GM10248 (cell line): ENCODE data around the gene FAM3A.

ENCODE experiments used
- CTCF ChIA-PET: fragments of 300-600 bp; sonication (Branson Sonifier 250); formaldehyde crosslinking; extraction: SDS; loops from one replicate; lab custom pipeline; 2021; ENCODE audit warnings: antibody characterized with exemption; lab: Yijun Ruan, JAX
- POLR2A ChIA-PET: fragments of 350-650 bp; sonication (Branson Sonifier 250); formaldehyde crosslinking; extraction: SDS; loops from one replicate; lab custom pipeline; 2020; ENCODE audit warnings: antibody characterized with exemption; lab: Yijun Ruan, JAX
- DNase-seq: peaks from one replicate; pipeline ENCODE4 v3.0.0; 2012; ENCODE audit errors: extremely low spot score
- TF ChIP-seq, protein P1 (sequence below): IDR thresholded peaks from 2 replicates; pipeline ENCODE4 v1.5.1; 2012; ENCODE audit warnings: mild to moderate bottlenecking, low read depth; ENCODE audit errors: extremely low read depth, missing control alignments, control extremely low read depth

FAM3A gene

DNA sequence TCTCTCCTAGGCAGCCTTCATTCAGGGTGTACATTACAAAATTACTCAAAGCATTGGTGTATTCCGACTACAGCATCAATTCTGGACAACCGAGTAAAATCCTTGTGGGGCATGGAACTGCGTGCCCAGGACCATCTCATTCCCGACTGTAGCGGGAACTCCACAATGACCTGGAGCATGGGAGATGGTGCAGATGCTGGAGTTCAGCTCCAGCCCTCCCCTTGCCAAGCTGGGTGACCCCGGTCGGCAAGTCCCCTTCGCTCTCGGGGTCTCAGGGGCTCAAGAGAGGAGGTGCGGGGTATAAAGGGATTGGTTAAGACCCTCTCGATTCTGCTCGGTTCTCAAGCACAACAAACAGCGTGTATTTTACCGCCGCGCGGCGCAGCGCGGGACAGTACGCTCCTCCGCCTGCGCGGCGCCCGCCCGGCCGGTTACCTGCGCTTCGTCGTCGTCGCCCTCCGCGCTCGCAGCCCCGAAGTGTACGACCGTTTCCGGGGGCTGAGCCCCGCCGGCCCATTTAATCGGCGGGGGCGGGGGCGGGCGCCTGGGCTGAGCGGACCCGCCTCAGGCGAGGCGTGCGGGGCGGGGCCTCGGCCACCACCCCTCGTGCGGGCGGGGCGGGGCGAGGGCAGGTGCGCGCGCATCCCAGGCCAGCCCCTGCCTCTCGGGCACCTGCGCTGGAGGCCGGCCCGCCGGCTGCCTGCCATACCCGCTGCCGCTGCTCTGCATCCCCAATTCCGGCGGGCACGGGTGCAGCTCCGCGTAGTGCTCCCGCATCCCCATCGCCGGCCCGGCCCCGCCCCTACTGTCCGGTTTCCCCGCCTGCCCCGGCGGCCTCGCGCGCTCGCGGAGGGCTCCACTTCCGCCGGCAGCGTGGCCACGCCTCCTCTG lies 30.6 kb upstream of the FAM3A start, which contains the start of gene G6PD:
G6PD (minus strand) TSS at position 493 of the 891 bp plus-strand sequence. CDS start 691 bp downstream, outside the sequence.
- POLR2A ChIA-PET: no interaction called here
- TF ChIP-seq, protein P1, sequence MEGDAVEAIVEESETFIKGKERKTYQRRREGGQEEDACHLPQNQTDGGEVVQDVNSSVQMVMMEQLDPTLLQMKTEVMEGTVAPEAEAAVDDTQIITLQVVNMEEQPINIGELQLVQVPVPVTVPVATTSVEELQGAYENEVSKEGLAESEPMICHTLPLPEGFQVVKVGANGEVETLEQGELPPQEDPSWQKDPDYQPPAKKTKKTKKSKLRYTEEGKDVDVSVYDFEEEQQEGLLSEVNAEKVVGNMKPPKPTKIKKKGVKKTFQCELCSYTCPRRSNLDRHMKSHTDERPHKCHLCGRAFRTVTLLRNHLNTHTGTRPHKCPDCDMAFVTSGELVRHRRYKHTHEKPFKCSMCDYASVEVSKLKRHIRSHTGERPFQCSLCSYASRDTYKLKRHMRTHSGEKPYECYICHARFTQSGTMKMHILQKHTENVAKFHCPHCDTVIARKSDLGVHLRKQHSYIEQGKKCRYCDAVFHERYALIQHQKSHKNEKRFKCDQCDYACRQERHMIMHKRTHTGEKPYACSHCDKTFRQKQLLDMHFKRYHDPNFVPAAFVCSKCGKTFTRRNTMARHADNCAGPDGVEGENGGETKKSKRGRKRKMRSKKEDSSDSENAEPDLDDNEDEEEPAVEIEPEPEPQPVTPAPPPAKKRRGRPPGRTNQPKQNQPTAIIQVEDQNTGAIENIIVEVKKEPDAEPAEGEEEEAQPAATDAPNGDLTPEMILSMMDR: no peak
- CTCF ChIA-PET: interaction anchor here (1.7 kb wide), 1 partner anchor 19 kb away, joined by 5 read pairs; no protein-coding TSS in a partner anchor
- DNase-seq: peak; percentile 88

DNA sequence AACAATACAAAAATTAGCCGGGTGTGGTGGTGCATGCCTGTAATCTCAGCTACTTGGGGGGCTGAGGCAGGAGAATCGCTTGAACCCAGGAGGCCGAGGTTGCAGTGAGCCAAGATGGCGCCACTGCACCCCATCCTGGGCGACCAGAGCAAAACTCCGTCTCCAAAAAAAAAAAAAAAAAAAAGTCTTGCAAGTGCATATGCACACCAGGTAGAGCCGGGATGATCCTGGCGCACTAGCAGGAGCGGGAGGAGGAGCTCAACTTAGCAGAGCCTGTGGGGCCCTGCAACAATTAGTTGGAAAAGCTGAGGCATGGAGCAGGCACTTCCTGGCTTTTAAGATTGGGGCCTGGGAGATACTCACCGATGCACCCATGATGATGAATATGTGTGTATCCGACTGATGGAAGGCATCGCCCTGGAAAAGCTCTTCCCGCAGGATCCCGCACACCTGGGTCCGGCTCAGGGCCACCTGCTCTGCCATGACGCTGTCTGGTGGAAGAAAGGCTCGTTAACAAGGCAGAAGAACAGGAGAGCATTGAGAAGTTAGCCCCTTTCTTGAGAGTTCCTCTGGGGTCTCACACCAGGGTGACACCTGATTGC lies 29.7 kb upstream of the FAM3A start:
- CTCF ChIA-PET: interaction anchor here (1.7 kb wide), 1 partner anchor 18 kb away, joined by 5 read pairs; no protein-coding TSS in a partner anchor

DNA sequence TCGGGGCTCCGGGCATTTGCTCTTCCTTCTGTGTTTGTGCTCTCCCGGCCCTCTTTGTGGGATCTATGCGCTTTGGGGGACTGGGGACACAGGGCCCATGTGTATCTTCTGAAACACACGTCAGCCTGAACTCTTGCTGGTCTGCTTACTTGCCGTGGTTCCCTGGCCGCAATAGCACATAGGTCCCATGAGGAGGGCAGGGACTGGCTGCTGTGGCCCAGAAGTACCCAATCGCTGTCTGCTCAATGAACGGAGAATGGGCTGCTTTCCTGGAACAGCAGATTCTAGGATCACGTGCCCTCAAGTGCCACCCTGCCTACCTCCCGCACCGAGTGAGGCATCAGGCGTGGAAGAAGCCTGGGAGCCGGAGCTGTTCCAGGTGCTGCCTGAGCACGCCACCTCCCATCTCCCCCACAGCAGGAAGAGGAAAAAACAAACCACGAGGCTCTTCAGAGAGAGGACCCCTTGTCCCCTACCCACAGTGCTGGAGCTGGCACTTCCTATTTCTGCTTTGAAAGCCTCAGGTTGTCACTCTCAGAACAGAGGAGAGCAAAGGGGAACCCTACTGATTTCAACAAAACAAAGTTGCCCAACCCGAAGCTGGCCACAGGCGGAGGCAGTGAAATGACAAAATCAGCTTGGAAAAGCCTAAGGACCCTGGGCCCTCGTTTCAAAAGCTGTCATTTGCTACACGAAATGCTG lies 26.8 kb upstream of the FAM3A start:
- TF ChIP-seq, protein P1: no peak
- ChIA-PET CTCF (interaction anchor here (0.9 to 2.9 kb wide), 5 partner anchors 9 to 406 kb away, joined by 3 to 10 read pairs (median 3); partner anchors contain the start of gene RPL10), POLR2A (interaction anchor here (1.7 kb wide), 1 partner anchor 172 kb away, joined by 4 read pairs; no protein-coding TSS in a partner anchor)
- no peak for DNase-seq

More for the DNA sequence above, 29.7 kb upstream of the FAM3A start:
- DNase-seq: no peak
- TF ChIP-seq, protein P1: no peak
- POLR2A ChIA-PET: no interaction called here

DNA sequence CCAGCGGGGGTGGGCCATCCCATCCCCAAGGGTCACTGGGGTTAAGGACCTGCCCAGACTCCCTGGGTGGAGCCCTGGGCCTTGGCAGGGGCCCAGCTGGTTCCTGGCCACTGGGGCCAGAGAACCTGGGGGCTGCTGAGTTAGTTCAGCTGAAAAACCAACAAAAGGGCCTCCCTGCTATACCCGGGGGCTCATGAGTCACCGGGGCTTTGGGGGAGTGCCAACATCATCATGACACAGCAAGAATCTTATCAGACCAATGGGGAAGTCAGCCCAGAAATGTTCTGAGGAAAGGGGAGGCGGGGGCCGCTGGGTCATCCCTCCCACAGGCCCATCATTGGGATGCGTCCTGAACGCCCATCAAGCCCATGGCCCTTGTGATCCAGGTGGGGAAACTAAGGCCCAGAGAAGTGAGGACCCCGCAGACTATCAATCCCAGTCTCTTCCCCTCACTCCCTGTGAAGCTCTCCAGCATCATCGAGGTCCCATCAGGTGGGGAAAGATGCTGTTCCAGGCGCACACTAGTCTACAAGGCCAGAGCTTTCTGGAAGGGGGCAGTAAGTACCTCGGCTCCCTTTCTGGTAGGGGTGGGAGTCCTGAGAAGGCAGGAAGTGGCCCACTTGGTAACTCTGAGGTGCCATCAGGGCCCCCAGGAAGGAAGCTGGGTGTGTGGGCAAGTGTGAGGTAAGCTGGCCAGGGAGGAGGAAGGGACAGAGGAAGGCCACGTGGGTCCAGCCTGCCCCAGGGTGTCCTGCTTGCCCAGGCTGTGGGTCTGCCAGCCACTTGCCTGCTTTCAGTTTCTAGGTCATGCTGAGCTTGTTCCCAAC lies 26.1 kb upstream of the FAM3A start:
- TF ChIP-seq, protein P1: no peak
- ChIA-PET CTCF (interaction anchor here (1.2 to 2.9 kb wide), 4 partner anchors 8 to 405 kb away, joined by 3 to 10 read pairs (median 6); partner anchors contain the start of gene RPL10), POLR2A (interaction anchor here (1.7 kb wide), 1 partner anchor 171 kb away, joined by 4 read pairs; no protein-coding TSS in a partner anchor)
- no peak for DNase-seq

DNA sequence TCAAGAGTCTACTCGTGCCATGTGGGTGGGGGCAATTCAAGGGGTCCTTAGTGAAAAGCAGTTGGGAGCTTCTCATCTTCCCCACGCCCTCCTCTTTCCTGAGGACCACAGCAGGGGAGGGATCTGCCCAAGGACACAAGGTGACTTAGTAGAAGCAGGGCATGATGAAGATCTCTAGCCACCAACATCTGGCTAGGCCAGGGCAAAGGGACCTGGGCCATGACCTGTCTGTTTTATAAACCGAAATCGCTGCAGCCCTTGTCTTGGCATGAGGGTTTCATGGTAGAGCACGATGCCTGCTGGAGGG lies 25.5 kb upstream of the FAM3A start:
- DNase-seq: no peak
- TF ChIP-seq, protein P1: no peak
- ChIA-PET CTCF (interaction anchor here (1.6 to 1.7 kb wide), 2 partner anchors 168 to 405 kb away, joined by 3 to 5 read pairs; no protein-coding TSS in a partner anchor), POLR2A (interaction anchor here (1.7 kb wide), 1 partner anchor 170 kb away, joined by 4 read pairs; no protein-coding TSS in a partner anchor)
